BE2C (cell line): ENCODE measurements around the gene THSD7B.
"Not testable (repeated sequence)": the region's sequence is repeated elsewhere in the genome, so short reads cannot be mapped to it uniquely, and the experiment has no call there.

Experiments used
- DNase-seq: peaks from one replicate; pipeline ENCODE4 v3.0.0-alpha.2; 2020
- H3K27me3 ChIP-seq: fragments of 250-450 bp; sonication (Bioruptor Pico); 2 replicates; pipeline ENCODE4 v1.5.1; 2020; ENCODE audit warnings: mild to moderate bottlenecking
- H3K36me3 ChIP-seq: fragments of 250-450 bp; sonication (Bioruptor Pico); 2 replicates; pipeline ENCODE4 v1.5.1; 2020; ENCODE audit warnings: mild to moderate bottlenecking
- H3K4me1 ChIP-seq: fragments of 250-450 bp; sonication (Bioruptor Pico); 2 replicates; pipeline ENCODE4 v1.5.1; 2020
- H3K4me3 ChIP-seq: 2 replicates; pipeline ENCODE4 v1.5.1; 2011; ENCODE audit warnings: low read depth, low read length
- H3K9me3 ChIP-seq: fragments of 250-450 bp; sonication (Bioruptor Pico); 2 replicates; pipeline ENCODE4 v1.5.1; 2020
- CTCF ChIP-seq: IDR thresholded peaks from 2 replicates; pipeline ENCODE4 v1.5.1; 2012; ENCODE audit warnings: mild to moderate bottlenecking, low read depth, low read length

The THSD7B gene

DNA sequence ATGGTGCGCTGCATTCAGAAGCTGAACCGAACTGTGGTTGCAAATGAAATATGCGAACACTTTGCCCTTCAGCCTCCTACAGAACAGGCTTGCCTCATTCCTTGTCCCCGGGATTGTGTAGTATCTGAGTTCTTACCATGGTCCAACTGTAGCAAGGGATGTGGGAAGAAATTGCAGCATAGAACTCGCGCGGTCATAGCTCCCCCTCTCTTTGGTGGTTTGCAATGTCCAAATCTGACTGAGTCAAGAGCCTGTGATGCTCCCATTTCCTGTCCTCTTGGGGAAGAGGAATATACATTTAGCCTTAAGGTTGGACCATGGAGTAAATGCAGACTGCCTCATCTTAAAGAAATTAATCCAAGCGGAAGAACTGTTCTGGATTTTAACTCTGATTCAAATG is 291.4 kb downstream of the THSD7B start:
- no peak overlapping the region for H3K4me3 ChIP-seq
- no peaks in the 10 kb centered on the region for H3K4me1 ChIP-seq
- no peak for TF ChIP-seq CTCF
- H3K27me3 ChIP-seq: no peaks in the 10 kb centered on the region
- no peaks in the 10 kb centered on the region for H3K9me3 ChIP-seq
- DNase-seq: no peak
- no peaks in the 10 kb centered on the region for H3K36me3 ChIP-seq

DNA sequence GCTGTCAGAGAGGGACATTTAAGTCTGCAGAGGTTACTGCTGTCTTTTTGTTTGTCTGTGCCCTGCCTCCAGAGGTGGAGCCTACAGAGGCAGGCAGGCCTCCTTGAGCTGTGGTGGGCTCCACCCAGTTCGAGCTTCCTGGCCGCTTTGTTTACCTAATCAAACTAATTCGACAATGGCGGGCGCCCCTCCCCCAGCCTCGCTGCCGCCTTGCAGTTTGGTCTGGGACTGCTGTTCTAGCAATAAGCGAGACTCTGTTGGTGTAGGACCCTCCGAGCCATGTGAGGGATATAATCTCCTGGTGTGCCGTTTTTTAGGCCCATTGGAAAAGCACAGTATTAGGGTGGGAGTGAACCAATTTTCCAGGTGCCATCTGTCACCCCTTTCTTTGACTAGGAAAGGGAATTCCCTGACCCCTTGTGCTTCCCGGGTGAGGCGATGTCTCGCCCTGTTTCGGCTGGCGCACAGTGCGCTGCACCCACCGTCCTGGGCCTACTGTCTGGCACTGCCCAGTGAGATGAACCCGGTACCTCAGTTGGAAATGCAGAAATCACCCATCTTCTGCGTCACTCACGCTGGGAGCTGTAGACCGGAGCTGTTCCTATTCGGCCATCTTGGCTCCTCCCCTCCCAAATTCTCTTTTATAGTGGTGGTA is 310.9 kb downstream of the THSD7B start:
- not testable (repeated sequence) for H3K4me1 ChIP-seq, H3K36me3 ChIP-seq, H3K27me3 ChIP-seq, DNase-seq, H3K4me3 ChIP-seq, H3K9me3 ChIP-seq

DNA sequence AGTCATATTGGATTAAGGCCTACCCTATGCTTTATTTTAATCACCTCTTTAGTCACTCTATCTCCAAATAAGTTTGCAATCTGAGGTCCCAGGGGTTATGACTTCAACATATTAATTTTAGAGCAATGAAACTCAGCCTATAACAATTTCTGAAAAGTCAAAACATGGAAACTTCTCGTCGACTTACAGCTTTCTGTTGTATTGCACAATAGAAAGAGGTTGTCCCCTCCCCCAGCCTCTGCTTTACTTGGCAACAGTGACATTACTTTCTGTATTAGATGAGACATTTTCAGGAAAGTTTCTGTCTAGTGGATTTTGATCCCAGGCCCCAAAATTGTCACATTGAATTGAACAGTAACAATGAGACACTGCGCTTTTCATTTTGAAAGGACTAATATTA is 326.4 kb downstream of the THSD7B start:
- no peaks in the 10 kb centered on the region for H3K27me3 ChIP-seq
- TF ChIP-seq CTCF: no peak
- H3K9me3 ChIP-seq: no peaks in the 10 kb centered on the region
- no peaks in the 10 kb centered on the region for H3K36me3 ChIP-seq
- H3K4me1 ChIP-seq: no peaks in the 10 kb centered on the region
- no peak overlapping the region for H3K4me3 ChIP-seq
- DNase-seq: no peak

DNA sequence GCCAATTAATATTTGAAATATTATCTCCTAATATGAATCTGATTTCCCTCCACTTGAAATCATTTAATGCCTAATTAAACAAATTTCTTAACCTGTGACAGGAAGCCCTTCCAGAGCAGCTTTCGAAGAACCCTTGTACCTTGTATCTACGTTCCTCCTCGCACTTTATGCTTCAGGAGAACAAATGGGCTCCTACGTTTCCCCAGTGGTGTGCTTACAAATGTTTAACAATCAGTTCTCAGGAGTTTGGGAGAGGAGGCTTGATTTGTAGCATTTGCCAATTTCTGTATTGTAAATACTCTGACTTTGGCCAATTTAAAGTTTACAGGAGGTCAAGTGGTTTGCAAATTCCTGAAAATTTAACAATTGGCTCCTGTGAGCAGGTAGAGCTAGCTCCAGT is 327.8 kb downstream of the THSD7B start:
- DNase-seq: no peak
- Histone ChIP-seq H3K27me3 (no peaks in the 10 kb centered on the region), H3K36me3 (no peaks in the 10 kb centered on the region), H3K4me3 (no peak overlapping the region), H3K9me3 (no peaks in the 10 kb centered on the region), H3K4me1 (no peaks in the 10 kb centered on the region)
- no peak for TF ChIP-seq CTCF

GRCh38 chr2:137096187-137096586 is 330.8 kb downstream of the THSD7B start:
- Histone ChIP-seq H3K27me3 (no peaks in the 10 kb centered on the region), H3K4me1 (no peaks in the 10 kb centered on the region), H3K4me3 (no peak overlapping the region), H3K9me3 (no peaks in the 10 kb centered on the region), H3K36me3 (no peaks in the 10 kb centered on the region)
- no peak for TF ChIP-seq CTCF
- no peak for DNase-seq

DNA sequence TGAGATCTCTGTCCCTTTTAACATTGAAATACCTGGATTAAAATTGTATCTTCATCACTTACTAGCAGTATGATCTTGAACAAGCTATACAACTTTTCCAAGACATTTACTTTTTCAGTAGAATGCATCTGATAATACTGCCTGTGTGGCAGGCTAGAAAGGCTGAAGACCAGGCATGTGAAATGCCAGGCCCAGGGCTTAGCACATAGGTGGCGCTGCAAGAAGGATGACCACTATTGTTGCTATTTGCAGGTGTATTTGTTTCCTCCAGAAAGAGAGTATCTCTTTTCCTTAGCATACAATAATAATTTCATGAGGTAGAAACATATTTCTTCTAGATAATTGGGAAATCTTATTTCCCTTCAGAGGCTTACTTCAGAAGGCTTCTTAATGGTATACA is 331.3 kb downstream of the THSD7B start:
- H3K4me1 ChIP-seq: no peaks in the 10 kb centered on the region
- H3K4me3 ChIP-seq: no peak overlapping the region
- H3K36me3 ChIP-seq: no peaks in the 10 kb centered on the region
- TF ChIP-seq CTCF: no peak
- H3K27me3 ChIP-seq: no peaks in the 10 kb centered on the region
- H3K9me3 ChIP-seq: no peaks in the 10 kb centered on the region
- DNase-seq: no peak

- H3K36me3 ChIP-seq, DNase-seq, H3K9me3 ChIP-seq, H3K27me3 ChIP-seq, H3K4me3 ChIP-seq, H3K4me1 ChIP-seq: not testable (repeated sequence)
Measured at GRCh38 chr2:137101814-137102213, 336.5 kb downstream of the THSD7B start.
